GM21737 (cell line): ENCODE results near the gene IL1RAPL1.
"Not testable (repeated sequence)": the region's sequence is repeated elsewhere in the genome, so short reads cannot be mapped to it uniquely, and the experiment has no call there.

ENCODE experiments used
- ATAC-seq: cut with Tn5 transposase; IDR thresholded peaks from one replicate; pipeline ENCODE4 v1.9.1; 2021; ENCODE audit warnings: mild to moderate bottlenecking, moderate library complexity; ENCODE audit not compliant: unreplicated experiment

IL1RAPL1 gene

DNA sequence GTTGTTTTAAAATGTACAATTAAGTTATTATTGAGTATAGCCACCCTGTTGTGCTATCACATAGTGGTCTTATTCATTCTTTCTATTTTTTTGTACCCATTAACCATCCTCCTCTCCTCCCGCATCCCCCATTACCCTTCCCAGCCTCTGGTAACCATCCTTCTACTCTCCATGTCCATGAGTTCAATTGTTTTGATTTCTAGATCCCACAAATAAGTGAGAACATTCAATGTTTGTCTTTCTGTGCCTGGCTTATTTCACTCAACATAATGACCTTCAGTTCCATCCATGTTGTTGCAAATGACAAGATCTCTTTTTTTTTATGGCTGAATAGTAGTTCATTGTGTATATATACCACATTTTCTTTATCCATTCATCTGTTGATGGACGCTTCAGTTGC, 179.3 kb downstream of the IL1RAPL1 start:
- ATAC-seq: not testable (repeated sequence)

DNA sequence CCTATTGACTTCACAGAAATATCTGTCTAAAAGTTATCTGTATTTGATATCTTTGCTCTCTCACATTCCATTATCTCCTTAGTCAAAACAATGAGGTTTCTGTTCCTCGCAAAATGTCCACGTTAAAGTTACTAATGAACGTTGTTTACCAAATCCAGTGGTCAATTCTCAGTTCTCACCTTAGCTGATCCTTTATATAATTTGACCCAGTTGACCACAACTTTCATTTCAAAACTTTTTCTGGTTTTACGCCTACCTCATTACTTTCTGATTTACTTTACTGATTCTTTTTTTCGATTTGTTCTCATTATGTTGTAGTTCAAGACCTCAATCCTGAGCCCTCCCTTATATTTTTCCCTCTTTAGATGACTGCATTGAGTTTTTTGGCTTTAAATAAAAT, 186.6 kb downstream of the IL1RAPL1 start:
- ATAC-seq: no peak

DNA sequence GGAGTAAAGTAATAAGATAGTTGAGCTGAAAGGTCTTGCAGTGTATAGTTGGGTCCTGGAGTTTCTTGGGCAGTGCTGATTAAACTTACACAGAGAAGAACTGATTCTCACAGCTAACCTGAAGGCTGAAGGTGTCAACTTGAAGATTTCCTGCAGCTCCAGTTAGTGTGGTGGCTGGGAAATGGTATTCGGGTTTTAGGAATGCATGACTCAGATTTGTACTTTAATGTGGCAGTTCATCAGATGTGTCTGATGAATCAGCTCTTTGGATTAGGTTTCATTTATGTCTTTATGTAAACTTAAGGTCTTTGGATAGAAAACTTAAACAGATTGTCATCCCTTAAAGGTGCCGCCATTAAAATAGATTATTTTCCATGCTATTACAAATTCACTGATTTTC, 200.0 kb downstream of the IL1RAPL1 start:
- no peak for ATAC-seq

DNA sequence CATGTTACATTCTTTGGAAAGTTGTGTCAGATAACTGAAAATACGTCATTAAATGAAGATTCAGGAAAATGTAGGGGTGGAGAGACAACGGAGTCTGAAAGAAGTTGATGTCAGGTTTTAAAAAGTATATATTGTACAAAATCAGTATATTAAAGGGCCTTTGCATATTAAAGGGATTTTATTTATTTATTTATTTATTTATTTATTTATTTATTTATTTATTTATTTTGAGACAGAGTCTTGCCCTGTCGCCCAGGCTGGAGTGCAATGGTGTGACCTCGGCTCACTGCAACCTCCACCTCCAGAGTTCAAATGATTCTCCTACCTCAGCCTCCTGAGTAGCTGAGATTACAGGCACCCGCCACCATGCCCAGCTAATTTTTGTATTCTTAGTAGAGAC, 213.4 kb downstream of the IL1RAPL1 start:
- ATAC-seq: not testable (repeated sequence)

DNA sequence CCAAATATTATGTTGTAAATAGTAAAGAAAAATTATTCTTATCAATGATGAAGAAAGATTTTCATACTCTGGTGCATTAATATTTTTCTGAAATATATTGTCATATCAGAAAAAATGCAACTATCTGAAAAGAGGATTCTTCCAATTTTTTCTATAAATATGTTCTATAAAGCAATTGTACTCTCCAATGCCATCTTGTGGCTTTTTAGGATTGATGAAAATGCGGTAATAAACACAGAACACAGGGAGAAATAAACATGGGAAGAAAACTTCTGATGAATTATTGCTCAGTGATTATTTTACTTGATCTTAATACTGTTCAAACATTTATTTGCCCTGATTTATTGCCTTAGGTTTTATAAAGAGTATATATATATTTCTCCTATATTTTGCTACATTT, 215.4 kb downstream of the IL1RAPL1 start:
- no peak for ATAC-seq

DNA sequence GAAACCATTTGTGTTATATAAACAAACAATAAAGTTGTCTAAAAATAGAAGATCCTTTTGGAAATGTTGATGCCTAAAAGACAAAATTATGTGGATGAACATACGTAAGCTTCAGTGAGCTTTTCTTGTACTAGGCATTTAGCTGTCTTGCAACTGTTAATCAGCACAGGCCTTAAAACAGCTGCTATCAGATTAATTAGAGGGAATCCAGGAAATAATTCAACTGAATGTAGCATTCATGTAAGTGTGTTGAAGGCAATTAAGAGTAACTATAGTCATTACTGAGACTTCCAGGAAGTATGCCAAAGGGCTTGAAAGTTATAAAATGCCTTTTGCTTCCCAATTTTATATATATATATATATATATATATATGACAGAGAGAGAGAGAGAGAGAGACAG, 248.7 kb downstream of the IL1RAPL1 start:
- ATAC-seq: no peak

DNA sequence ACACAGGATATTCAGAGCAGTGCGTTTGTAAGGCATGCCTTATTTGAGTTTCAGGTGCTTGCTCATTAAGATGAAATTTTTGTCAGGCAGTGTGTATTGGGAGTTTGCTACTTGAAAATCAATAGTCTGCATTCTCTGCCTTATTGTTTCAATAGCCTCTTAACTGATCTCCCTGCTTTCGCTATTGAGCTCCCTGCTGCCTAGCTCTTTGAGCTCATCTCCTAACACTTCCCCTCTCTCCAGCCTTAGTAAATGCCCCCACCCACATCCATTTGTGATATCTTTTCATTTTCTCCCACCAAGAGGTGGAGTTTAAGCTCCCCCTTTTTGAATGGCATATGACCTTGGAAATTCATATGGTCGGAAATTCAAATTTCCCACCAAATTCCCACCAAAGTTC, 256.6 kb downstream of the IL1RAPL1 start:
- ATAC-seq: no peak

DNA sequence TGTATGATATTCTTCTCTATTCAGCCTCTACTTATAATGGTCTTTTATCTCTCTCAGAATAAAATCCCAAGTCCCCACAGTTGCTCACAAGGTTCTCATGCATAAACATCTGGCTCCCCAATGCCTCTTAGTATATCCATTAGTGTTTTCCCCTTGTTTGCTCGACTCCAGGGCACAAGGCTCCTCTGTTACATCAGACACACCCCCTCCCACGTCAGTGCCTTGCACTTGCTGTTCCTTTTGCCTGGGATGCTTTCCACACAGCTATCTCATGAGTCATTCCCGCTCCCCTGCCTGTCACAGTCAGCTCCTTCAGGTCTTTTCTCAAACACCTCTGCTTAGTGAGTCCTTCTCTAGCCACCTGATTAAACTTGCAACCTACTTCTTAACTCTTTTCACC, 260.2 kb downstream of the IL1RAPL1 start:
- ATAC-seq: no peak

DNA sequence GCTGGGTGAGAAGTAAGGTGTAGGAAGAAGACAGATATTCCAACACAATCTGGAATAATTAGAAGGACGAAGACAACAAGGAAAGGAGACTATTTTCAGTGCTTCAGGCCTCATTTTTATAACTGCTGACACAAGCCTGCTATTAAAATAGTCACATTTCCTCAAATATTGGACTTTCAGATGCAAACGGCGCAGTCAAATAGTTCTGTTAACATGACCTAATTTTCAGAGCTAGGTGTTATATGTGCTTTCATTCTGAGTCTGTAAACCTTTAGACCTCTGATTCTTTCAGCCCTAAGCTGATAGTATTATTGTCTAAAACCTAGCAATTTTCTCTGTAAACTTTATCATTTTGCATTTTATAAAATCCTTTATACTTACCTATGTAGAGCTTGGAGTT, 261.5 kb downstream of the IL1RAPL1 start:
- no peak for ATAC-seq

DNA sequence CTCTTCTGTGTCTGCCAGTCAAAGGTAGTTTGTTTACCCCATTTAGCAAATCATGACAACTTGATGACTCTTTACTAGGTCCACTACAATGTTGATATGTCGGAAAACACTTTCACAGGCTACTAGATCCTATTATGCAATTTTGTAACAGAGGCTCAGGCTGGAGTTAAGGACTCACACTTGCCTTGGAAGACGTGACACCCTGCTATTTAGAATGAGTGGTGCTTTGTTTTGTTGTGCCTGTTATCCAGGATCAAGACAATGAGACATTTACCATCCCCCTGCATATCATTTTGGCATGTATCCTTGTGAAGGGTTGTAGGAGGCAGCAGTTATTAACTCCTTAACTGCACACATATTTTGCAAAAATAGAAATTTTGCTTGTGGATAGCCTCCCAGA, 263.7 kb downstream of the IL1RAPL1 start:
- ATAC-seq: no peak

DNA sequence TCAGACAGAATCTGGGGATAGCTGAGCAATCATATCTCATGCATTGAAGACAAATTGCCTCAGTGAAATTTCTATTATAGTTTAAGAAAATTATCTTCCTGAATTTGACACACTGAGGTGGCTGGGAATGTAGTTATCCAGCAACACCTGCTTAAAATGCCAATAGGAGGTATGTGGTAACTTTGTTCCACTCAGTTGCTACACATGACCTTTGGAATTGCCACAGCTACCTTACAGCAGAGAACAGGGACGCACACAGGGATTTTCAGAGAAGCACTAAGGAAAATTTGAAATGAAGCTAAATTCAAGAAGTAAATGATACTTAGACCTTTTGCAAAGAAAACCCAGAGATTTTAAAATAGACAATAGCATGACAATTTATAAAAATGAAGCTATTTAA, 264.6 kb downstream of the IL1RAPL1 start:
- ATAC-seq: no peak

DNA sequence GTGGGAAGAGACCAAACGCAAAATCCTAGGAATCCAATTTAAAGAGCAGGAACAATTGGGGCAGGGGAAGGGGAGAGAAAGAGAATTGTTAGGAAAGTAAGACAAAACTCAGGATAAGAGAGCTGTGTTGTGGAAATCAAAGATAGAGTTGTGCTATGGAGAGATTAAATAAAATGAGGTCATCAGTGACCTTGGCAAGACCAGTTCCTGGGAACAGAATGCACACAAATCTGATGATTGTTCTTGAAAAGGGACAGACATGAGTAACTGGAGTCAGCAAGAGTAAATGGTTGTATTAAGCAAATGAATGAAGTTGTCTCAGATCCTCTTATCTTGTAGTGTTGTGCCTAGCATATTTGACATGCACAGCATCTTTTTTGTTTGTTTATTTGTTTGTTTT, 267.4 kb downstream of the IL1RAPL1 start:
- ATAC-seq: no peak

DNA sequence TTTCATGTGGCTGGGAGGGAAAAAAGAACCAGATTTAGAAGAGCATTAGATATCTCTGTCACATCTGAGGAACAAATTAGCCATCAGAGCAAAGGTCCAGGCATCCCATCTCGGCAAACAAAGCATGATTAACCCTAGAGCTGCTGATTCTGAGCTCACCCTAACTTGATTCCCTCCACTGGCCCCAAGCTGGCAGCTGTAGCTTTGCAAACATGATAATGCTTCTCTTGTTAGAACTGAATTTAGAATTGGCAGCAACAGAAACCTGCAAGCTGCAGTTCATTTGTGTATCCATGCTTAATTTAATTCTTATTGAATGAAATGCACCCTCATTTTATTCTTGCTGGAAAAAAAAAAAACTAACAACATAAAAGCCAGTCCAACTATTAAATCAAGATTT, 289.2 kb downstream of the IL1RAPL1 start:
- no peak for ATAC-seq

DNA sequence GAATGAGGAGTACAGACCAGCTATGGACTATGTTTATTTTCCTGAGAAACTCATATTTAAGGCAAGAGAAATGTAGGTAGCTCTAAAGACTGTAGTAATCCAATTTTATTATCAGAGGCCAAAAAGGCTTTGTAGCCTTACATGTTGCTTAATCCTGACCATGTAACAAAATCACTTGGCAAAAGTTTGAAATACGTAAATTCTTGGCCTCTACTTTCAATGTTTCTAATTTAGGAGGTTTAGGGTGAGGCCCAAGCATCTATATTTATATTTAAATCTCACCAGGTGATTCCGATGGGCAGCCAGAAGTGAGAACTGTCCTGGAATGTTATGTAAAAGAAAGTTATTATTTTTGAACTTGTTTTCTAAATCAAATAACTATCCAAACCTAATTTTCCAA, 289.7 kb downstream of the IL1RAPL1 start:
- ATAC-seq: no peak

DNA sequence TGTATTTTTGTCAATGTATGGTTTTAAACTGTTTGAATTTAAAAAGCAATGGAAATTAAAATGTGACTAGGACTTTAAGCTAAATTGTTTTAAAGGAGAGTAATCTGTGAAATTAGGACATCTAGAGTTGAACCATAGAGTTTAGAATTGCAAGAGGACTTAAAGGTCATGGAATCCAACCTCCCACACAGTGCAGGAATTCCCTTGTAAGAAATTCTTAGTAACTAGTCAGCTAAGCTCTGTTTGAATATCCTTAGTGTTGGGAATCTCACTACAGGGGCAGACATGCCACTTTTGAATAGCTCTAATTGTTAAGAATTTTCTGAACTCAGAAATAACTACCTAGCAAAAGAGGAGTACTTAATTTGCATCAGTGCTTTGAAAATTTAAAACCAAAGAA, 292.9 kb downstream of the IL1RAPL1 start:
- no peak for ATAC-seq

DNA sequence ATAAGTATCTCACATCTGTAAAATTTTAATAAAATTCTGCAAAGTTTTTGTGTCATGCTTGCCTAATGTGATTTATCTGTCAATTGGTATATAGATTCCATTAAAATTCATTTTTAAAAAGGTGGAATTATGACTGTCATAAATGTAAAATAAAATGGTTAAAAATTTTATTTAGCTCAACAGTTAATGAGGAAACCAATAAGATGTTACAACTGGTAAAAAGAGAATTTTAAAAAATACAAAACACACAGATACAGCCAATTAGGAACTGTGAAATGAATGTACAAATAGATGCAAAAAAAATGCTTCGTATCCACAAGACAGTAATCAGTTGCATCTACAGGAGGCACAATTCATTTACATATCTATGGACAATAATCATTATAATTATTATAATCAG, 297.6 kb downstream of the IL1RAPL1 start:
- ATAC-seq: no peak

DNA sequence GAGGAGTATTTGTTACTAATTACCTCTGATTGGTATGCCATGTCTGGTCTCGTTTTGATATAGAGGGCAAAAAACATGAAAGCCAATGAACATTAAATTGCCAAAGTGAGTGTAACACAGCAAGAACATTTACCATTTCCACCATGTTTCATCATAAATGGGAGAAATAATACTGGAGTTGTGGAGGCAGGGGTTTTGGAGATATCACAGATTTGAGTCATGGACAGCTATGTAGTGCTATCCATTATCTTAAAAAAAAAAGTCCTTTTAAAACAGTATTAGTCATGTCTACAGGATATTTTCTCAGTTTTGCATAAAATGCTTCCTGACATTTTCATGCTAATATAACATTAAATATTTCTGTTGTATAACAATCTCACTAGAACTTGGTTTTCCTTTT, 301.2 kb downstream of the IL1RAPL1 start:
- no peak for ATAC-seq

DNA sequence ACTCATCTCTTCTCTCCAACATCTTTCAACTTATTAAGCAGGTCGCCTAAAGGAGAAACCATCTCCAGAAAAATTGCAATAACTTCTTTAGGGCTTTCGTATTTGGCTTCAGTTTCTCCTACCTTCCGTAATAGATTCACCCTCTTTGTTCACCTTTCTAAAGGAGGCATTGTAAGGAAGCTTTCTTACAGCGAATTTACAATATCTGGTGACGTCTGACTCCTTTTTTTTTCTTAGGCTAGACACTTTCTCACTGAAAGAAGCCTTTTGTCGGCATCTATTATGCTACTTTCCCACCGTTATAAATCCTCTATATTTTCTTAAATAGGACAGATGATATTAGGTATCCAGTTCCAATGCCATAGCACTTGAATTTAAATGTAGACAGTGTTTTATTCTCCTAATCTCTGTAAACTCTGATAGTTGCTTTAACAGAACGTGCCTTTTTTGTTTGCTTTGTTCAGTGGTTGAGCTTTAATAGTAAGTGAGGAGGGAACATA, 302.4 kb downstream of the IL1RAPL1 start:
- no peak for ATAC-seq

DNA sequence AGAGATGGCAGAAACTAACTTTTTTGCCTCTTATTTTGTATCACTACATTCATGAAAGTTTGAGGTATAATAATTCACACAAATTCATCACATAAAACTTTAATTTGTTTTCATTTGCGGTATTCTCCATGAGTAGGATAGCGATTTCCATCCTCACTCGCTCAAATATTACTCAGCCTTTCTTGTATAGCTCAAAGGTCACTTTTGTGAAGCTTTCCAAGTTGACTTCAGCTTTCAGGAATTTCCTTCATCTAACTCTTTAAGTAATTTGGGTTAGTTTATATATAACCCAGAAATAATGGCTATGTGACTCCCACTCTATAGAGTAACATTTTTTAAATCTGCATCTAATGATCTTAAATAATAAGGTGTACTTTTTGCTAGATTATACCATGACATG, 314.4 kb downstream of the IL1RAPL1 start:
- ATAC-seq: no peak

DNA sequence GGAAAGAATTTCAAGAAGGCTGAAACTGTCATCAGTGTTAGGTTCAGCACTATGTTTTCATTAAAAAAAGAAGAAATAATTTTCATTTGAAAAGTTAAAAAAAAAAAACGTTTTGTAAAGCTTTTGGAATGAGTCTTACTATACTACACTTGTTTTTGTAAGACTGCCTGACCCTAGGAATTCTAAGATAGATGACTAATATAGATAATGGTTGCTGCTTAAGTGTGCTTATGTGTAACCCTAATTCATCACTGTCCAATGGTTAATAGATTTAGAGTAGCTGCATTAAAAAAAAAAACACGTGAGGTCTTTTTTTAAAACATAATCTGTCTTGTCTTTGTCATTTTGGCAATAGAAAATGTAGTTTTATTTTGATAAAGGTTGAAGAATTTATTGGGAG, 323.2 kb downstream of the IL1RAPL1 start:
- no peak for ATAC-seq

DNA sequence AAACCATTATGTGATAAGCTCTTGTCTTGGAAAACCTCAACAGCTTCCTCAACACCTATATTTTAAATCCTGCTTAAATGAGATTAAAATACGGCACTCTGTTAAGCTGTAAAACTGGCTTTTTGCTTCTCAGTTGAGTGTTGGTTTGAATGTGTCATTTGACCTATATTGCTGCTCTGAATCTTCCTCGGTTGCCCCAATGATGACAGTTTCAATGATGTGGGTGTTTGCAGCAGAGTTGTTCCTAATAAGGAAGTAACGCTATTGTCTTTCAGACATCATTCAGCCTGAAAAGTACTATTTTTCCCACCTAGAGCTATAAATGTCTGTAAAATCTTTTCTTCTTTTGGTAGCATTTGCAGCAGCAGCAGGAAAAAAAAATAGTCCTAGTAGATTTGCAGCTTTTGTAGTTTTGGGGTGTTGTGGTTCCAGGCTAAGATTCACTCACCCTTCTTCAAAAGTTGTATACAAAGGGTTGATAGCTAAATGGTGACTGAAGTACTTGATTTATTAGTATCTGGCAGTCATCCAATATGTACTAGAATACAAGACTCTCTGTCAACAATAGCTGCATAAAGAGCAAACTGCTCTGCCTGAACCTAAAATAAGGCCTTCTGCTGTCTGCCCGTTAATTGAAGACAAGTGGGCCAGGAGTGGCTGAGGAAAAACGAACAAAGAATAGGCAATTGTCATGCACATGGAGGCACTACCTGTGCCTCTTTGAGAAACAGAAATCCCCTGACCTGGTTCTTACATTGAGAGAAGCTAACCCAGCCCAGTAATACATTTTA, 333.1 kb downstream of the IL1RAPL1 start:
- ATAC-seq: no peak

DNA sequence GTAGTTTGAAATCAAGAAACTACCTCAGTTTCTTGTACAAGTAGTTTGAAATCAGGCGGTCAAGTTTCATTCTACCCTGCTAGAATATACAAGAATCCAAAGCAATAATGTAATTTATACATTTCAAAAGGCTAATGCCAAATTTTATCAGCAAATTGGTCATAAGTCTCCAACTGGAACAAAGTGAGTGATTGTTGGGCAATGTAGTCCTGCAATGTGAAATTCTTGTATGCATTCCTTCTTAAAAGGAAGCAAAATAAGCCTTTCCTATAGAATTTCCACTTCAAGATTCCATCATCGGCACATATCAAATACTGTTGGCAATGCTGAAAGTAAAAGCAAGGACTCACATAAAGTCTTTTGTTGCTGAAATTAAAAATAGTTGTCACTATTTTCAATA, 334.9 kb downstream of the IL1RAPL1 start:
- no peak for ATAC-seq

DNA sequence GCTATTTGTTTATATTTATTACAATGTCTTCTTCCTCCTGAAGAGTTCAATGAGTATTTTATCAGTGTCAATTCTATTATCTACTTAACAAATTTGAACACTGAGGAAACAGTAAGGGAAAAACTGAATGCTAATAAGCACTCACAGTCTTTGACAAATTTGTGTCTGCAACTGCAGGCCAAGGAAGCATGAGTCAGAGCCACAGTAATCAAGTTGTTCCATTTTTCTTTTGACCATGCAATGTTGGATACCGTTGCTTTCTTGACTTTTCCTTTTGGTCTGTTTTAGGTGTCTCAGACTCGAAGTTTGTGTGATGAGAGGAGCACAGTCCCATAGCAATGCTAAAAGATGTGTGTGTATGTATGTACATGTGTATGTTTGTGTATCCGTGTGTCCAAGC, 359.6 kb downstream of the IL1RAPL1 start:
- no peak for ATAC-seq
